HEK293 (cell line): ENCODE measurements around the gene UTP25.

ENCODE experiments used
- CTCF ChIA-PET: fragments of 350-600 bp; formaldehyde crosslinking; extraction: SDS; loops from one replicate; lab custom pipeline; 2021; ENCODE audit warnings: antibody characterized with exemption; lab: Yijun Ruan, JAX
- POLR2A ChIA-PET: fragments of 300-600 bp; formaldehyde crosslinking; extraction: SDS; loops from one replicate; lab custom pipeline; 2020; ENCODE audit warnings: antibody characterized with exemption, inconsistent platforms; lab: Yijun Ruan, JAX
- H3K27ac ChIP-seq: fragments of 200-500 bp; sonication (Bioruptor generic); 2 replicates; pipeline ENCODE4 v1.5.1; 2014; ENCODE audit warnings: low read depth, low read length, control low read depth, inconsistent platforms; ENCODE audit errors: extremely low read depth
- H3K36me3 ChIP-seq, 2 experiments: fragments of 200-500 bp in 1 of 2; sonication (Bioruptor generic) in 1 of 2; 1 replicate in 1 of 2; 2 replicates in 1 of 2; pipeline ENCODE4 v1.5.1; 2014 to 2017; ENCODE audit warnings: inconsistent platforms in 2 of 2, low read length in 2 of 2; ENCODE audit not compliant: control insufficient read depth in 2 of 2, insufficient read depth in 1 of 2
- H3K4me1 ChIP-seq: fragments of 200-500 bp; sonication (Bioruptor generic); 2 replicates; pipeline ENCODE4 v1.5.1; 2014; ENCODE audit warnings: mild to moderate bottlenecking, low read length, inconsistent platforms; ENCODE audit not compliant: control insufficient read depth, insufficient read depth
- H3K4me3 ChIP-seq: 2 replicates; pipeline ENCODE4 v1.5.1; 2011; ENCODE audit warnings: low read depth, mild to moderate bottlenecking, control low read depth, low read length, moderate library complexity
- H3K9me3 ChIP-seq: fragments of 200-500 bp; sonication (Bioruptor generic); 2 replicates; pipeline ENCODE4 v1.5.1; 2014; ENCODE audit warnings: low read depth, low read length, inconsistent platforms; ENCODE audit not compliant: control insufficient read depth, insufficient read depth
- BCL6B ChIP-seq: fragments of 450-650 bp; formaldehyde crosslinking; IDR thresholded peaks from 2 replicates; pipeline ENCODE4 v1.5.1; 2017; ENCODE audit warnings: missing biosample characterization, missing genetic modification characterization
- PATZ1 ChIP-seq: fragments of 450-650 bp; formaldehyde crosslinking; IDR thresholded peaks from 2 replicates; pipeline ENCODE4 v1.5.1; 2016; ENCODE audit warnings: missing biosample characterization, missing genetic modification characterization
- PBX3 ChIP-seq: sonication (generic); formaldehyde crosslinking; IDR thresholded peaks from 2 replicates; pipeline ENCODE4 v1.8.1; 2022; ENCODE audit warnings: mild to moderate bottlenecking, moderate library complexity, missing genetic modification reagents
- SCRT2 ChIP-seq: fragments of 450-650 bp; formaldehyde crosslinking; IDR thresholded peaks from 2 replicates; pipeline ENCODE4 v1.5.1; 2016; ENCODE audit warnings: missing biosample characterization, missing genetic modification characterization
- SP2 ChIP-seq: fragments of 450-650 bp; formaldehyde crosslinking; IDR thresholded peaks from 2 replicates; pipeline ENCODE4 v1.5.1; 2016; ENCODE audit warnings: missing biosample characterization, missing genetic modification characterization
- ZNF18 ChIP-seq: fragments of 450-650 bp; formaldehyde crosslinking; IDR thresholded peaks from 2 replicates; pipeline ENCODE4 v1.5.1; 2016; ENCODE audit warnings: missing biosample characterization, missing genetic modification characterization
- ZNF239 ChIP-seq: fragments of 450-650 bp; formaldehyde crosslinking; IDR thresholded peaks from 2 replicates; pipeline ENCODE4 v1.5.1; 2016; ENCODE audit warnings: missing biosample characterization, missing genetic modification characterization
- ZNF610 ChIP-seq: fragments of 450-650 bp; formaldehyde crosslinking; IDR thresholded peaks from 2 replicates; pipeline ENCODE4 v1.5.1; 2016; ENCODE audit warnings: missing biosample characterization, missing genetic modification characterization, borderline replicate concordance
- ZNF623 ChIP-seq: fragments of 450-650 bp; formaldehyde crosslinking; IDR thresholded peaks from 2 replicates; pipeline ENCODE4 v1.5.1; 2016; ENCODE audit warnings: missing biosample characterization, missing genetic modification characterization
- ZNF701 ChIP-seq: fragments of 450-650 bp; formaldehyde crosslinking; IDR thresholded peaks from 2 replicates; pipeline ENCODE4 v1.5.1; 2016; ENCODE audit warnings: missing biosample characterization, missing genetic modification characterization
- ZNF792 ChIP-seq: fragments of 450-650 bp; formaldehyde crosslinking; IDR thresholded peaks from 2 replicates; pipeline ENCODE4 v1.5.1; 2016; ENCODE audit warnings: missing biosample characterization, missing genetic modification characterization
- ZSCAN5A ChIP-seq: fragments of 450-650 bp; formaldehyde crosslinking; IDR thresholded peaks from 2 replicates; pipeline ENCODE4 v1.5.1; 2016; ENCODE audit warnings: missing biosample characterization, missing genetic modification characterization

Gene UTP25

GRCh38 chr1:209839875-209840546, 12.2 kb downstream of the UTP25 start:
- TF ChIP-seq SCRT2 (tag by site-specific recombination): peak; percentile 95
- no peak for TF ChIP-seq ZNF623 (tag by site-specific recombination)
- CTCF ChIA-PET: interaction anchor here (0.6 to 3.8 kb wide), 7 partner anchors 10 to 1234 kb away, joined by 3 to 17 read pairs (median 4); no protein-coding TSS in a partner anchor
- no peak overlapping the region for H3K4me3 ChIP-seq
- peaks cover 50 to 95% of the 10 kb centered on the region in 2 experiments for H3K36me3 ChIP-seq
- H3K4me1 ChIP-seq: no peaks in the 10 kb centered on the region
- H3K9me3 ChIP-seq: no peaks in the 10 kb centered on the region
- H3K27ac ChIP-seq: no peak overlapping the region
- POLR2A ChIA-PET: interaction anchor here (0.7 to 0.8 kb wide), 2 partner anchors 11 to 32 kb away, joined by 3 to 9 read pairs; no protein-coding TSS in a partner anchor

- Histone ChIP-seq H3K4me1 (no peaks in the 10 kb centered on the region), H3K27ac (no peak overlapping the region), H3K36me3 (peaks cover 44 to 95% of the 10 kb centered on the region in 2 experiments), H3K9me3 (no peaks in the 10 kb centered on the region), H3K4me3 (no peak overlapping the region)
- TF ChIP-seq SP2 (tag by site-specific recombination): no peak
- no peak for TF ChIP-seq PBX3 (CRISPR knock-in tag)
- no peak for TF ChIP-seq ZNF239 (tag by site-specific recombination)
- no peak for TF ChIP-seq ZNF18 (tag by site-specific recombination)
- no peak for TF ChIP-seq ZNF701 (tag by site-specific recombination)
- TF ChIP-seq BCL6B (tag by site-specific recombination): no peak
- no peak for TF ChIP-seq PATZ1 (tag by site-specific recombination)
- no peak for TF ChIP-seq ZNF792
- TF ChIP-seq ZNF610 (tag by site-specific recombination): no peak
- TF ChIP-seq ZSCAN5A (tag by site-specific recombination): no peak
- ChIA-PET POLR2A (interaction anchor here (0.8 kb wide), 1 partner anchor 33 kb away, joined by 9 read pairs; no protein-coding TSS in a partner anchor), CTCF (interaction anchor here (0.6 to 3.8 kb wide), 5 partner anchors 10 to 253 kb away, joined by 3 to 17 read pairs (median 4); no protein-coding TSS in a partner anchor)
Observed at GRCh38 chr1:209840611-209841010, 12.8 kb downstream of the UTP25 start.
